SK-N-SH (cell line): ENCODE measurements around the gene STK25.

ENCODE experiments used
- CTCF ChIP-seq: fragments of 200-600 bp; sonication (generic); IDR thresholded peaks from 2 replicates; pipeline ENCODE4 v1.6.1; 2017; ENCODE audit warnings: antibody characterized with exemption, mild to moderate bottlenecking, moderate library complexity
- EP300 ChIP-seq, 2 experiments: IDR thresholded peaks; 2 replicates each; pipeline versions ENCODE4 v1.4.0 to v1.6.1; 2012; ENCODE audit warnings: borderline replicate concordance in 1 of 2, low read depth in 1 of 2, low read length in 1 of 2
- EZH2phosphoT487 ChIP-seq: fragments of 200-600 bp; sonication (generic); IDR thresholded peaks from 2 replicates; pipeline ENCODE4 v1.6.1; 2017; ENCODE audit warnings: low read depth, mixed run types, mild to moderate bottlenecking, antibody characterized with exemption, moderate library complexity, borderline replicate concordance
- FOSL2 ChIP-seq: IDR thresholded peaks from 2 replicates; pipeline ENCODE4 v1.4.0; 2012; ENCODE audit warnings: low read depth, mild to moderate bottlenecking, moderate library complexity, borderline replicate concordance
- FOXM1 ChIP-seq: IDR thresholded peaks from 2 replicates; pipeline ENCODE4 v1.4.0; 2012; ENCODE audit warnings: low read depth, mild to moderate bottlenecking
- POLR2AphosphoS5 ChIP-seq: IDR thresholded peaks from 2 replicates; pipeline ENCODE4 v1.6.1; 2012; ENCODE audit warnings: low read depth, low read length
- RAD21 ChIP-seq: IDR thresholded peaks from 2 replicates; pipeline ENCODE4 v1.6.1; 2012; ENCODE audit warnings: mild to moderate bottlenecking, low read length
- TAF1 ChIP-seq: IDR thresholded peaks from 2 replicates; pipeline ENCODE4 v1.6.1; 2012; ENCODE audit warnings: low read depth, mild to moderate bottlenecking, low read length, moderate library complexity, borderline replicate concordance
- TCF12 ChIP-seq: IDR thresholded peaks from 2 replicates; pipeline ENCODE4 v1.4.0; 2012
- TEAD4 ChIP-seq: IDR thresholded peaks from 2 replicates; pipeline ENCODE4 v1.4.0; 2012; ENCODE audit warnings: mild to moderate bottlenecking, borderline replicate concordance; ENCODE audit not compliant: insufficient read depth

GRCh38 chr2:241506793-241507429 is 1.5 kb downstream of the STK25 start:
- TF ChIP-seq CTCF (no peak), FOXM1 (no peak), EP300 (IDR thresholded peaks at IDR 0.05; ENCODE audit: borderline replicate concordance in 1 of 2, low read depth in 1 of 2, low read length in 1 of 2) (no peak), TCF12 (no peak), RAD21 (no peak), POLR2AphosphoS5 (no peak), FOSL2 (no peak), EZH2phosphoT487 (no peak), TEAD4 (no peak), TAF1 (no peak)
